NOMO-1 (cell line): Measurements from ENCODE around the gene URM1.
"Not testable (repeated sequence)": the region's sequence is repeated elsewhere in the genome, so short reads cannot be mapped to it uniquely, and the experiment has no call there.

Source experiments
- DNase-seq, 2 experiments: peaks; one replicate each; lab custom pipeline; 2025; ENCODE audit not compliant: unreplicated experiment in 2 of 2; lab: John Stamatoyannopoulos, UW

Gene URM1

GRCh38 chr9:128423356-128423755 is 52.2 kb downstream of the URM1 start:
- not testable (repeated sequence) for DNase-seq

GRCh38 chr9:128424268-128424780 is 53.1 kb downstream of the URM1 start:
- DNase-seq = no peak

GRCh38 chr9:128428644-128429512 is 57.7 kb downstream of the URM1 start:
- no peak for DNase-seq

- no peak for DNase-seq
These were observed 58.4 kb downstream of the URM1 start for GRCh38 chr9:128429513-128430086.

- DNase-seq = no peak
These were observed 60.0 kb downstream of the URM1 start for GRCh38 chr9:128431207-128431606.

GRCh38 chr9:128434340-128434739 is 63.2 kb downstream of the URM1 start:
- no peak for DNase-seq

GRCh38 chr9:128435611-128436010 is 64.4 kb downstream of the URM1 start:
- no peak for DNase-seq

GRCh38 chr9:128438343-128439109 is 67.4 kb downstream of the URM1 start:
- DNase-seq = peak; percentile 59 to 76

- no peak for DNase-seq
These were observed 68.1 kb downstream of the URM1 start for GRCh38 chr9:128439273-128439672.
